Kidney (tissue), 14 donors: Measurements from ENCODE around the gene AJAP1. TPM values are rescaled to one million over a fixed set of nuclear protein-coding genes. Genes with fewer than 3 reads are reported as not detected.

Experiments
- DNase-seq, 5 donors: peaks; one replicate each; pipeline ENCODE4 v3.0.0-alpha.2; 2013 to 2020
- FAIRE-seq: peaks from 2 replicates; lab custom pipeline; 2012; peaks lifted over from hg19 to GRCh38; lab: Jason Lieb, UNC
- H3K27ac ChIP-seq, 2 donors: one replicate each; pipeline ENCODE4 v1.7.0; 2013; ENCODE audit warnings: low read depth in 2 of 2, low read length in 2 of 2, inconsistent platforms in 1 of 2
- H3K27me3 ChIP-seq: one replicate; pipeline ENCODE4 v1.7.1; 2013; ENCODE audit warnings: low read length, inconsistent platforms; ENCODE audit not compliant: control insufficient read depth, insufficient read depth
- H3K36me3 ChIP-seq, 3 donors: one replicate each; pipeline versions ENCODE4 v1.7.0 to v1.7.1; 2013; ENCODE audit warnings: low read length in 3 of 3, control low read depth in 1 of 3, inconsistent platforms in 1 of 3; ENCODE audit not compliant: insufficient read depth in 3 of 3, control insufficient read depth in 2 of 3
- H3K4me1 ChIP-seq, 3 donors: one replicate each; pipeline versions ENCODE4 v1.7.0 to v1.7.1; 2013; ENCODE audit warnings: low read length in 3 of 3, inconsistent platforms in 1 of 3, low read depth in 1 of 3; ENCODE audit not compliant: control insufficient read depth in 2 of 3, insufficient read depth in 2 of 3
- H3K4me3 ChIP-seq, 3 donors: one replicate each; pipeline versions ENCODE4 v1.7.0 to v1.8.1; 2013; ENCODE audit warnings: low read length in 3 of 3, control low read depth in 1 of 3, inconsistent platforms in 1 of 3
- H3K9ac ChIP-seq, 3 donors: one replicate each; pipeline versions ENCODE4 v1.7.0 to v1.7.1; 2013; ENCODE audit warnings: low read length in 3 of 3, control low read depth in 1 of 3, inconsistent platforms in 1 of 3
- H3K9me3 ChIP-seq, 3 donors: one replicate each; pipeline versions ENCODE4 v1.7.0 to v1.7.1; 2013; ENCODE audit warnings: low read length in 3 of 3, control low read depth in 1 of 3, inconsistent platforms in 1 of 3; ENCODE audit not compliant: control insufficient read depth in 2 of 3, insufficient read depth in 1 of 3
- CTCF ChIP-seq: IDR thresholded peaks from 3 replicates; pipeline ENCODE4 v1.5.1; 2012; ENCODE audit warnings: mild to moderate bottlenecking, moderate library complexity, borderline replicate concordance; ENCODE audit not compliant: insufficient read depth; ENCODE audit errors: extremely low read depth
- intact Hi-C: fragments of 100-400 bp; cut with DNase I; formaldehyde crosslinking; loops from one replicate; pipeline ENCODE4 v1.11.1; 2022
- polyA plus RNA-seq: library from polyadenylated mRNA; stranded (reverse); fragments of 350-450 nt; fragmentation: Illumina TruSeq; extraction: RNeasy Lipid Tissue Mini Kit (QIAGEN cat#74804); gene quantifications from one replicate; pipeline ENCODE4 v1.2.3, GENCODE V29; 2014; ENCODE audit warnings: low read depth, low replicate concordance; ENCODE audit not compliant: insufficient read depth
- total RNA-seq: library from RNA; stranded (reverse); fragmentation: NEBNext Ultra II Directional; extraction: Animal tissue kit (Norgen Biotek cat#: 25700); gene quantifications from one replicate; pipeline ENCODE4 v1.2.1, GENCODE V29; 2021
- donor health status: control.
- donor health status: control.
- donor health status: control.
- donor health status: control.
- donor health status: control.
- donor health status: DM: yes; HTN: yes; CAD: no.
- donor health status: Normal renal cell carcinoma (clear cell type).

The AJAP1 gene
- total and polyA plus RNA-seq, 2 donors from 2014 or later = 2.7 to 5.5 TPM

DNA sequence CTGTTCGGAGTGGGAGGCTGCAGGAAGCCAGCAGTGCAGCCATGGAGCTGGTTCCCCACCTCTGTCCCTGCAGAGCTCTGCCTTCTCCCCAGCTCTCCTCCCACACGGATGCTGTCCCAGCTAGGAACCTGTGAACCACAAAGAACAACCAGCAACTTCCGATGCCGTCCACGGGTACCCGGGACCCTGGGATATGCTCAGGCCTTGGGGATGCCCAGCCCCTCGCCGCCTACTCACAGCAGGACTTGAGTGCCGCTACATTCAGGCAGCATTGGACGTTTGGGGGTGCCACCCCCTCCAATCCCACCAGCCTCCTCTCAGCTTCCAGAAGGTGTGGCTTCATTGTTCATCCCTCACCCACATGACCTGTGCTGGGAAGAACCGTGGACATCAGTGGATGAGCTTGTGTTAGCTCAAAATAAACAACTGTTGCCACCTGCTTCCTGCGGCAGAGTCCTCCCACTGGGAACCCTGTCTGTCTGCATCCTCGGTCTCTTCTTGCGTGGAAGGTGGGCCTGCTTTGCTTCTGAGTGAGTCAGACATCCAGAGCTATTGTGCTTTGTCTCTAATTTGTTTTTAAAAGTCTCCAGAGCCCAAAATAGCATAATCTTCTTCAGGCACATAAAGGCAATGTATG is 20.1 kb upstream of the AJAP1 start:
- Histone ChIP-seq H3K9me3 (no peaks in the 10 kb centered on the region), H3K27me3 (no peaks in the 10 kb centered on the region), H3K36me3 (no peaks in the 10 kb centered on the region), H3K4me1 (no peaks in the 10 kb centered on the region), H3K4me3 (no peak overlapping the region), H3K9ac (no peak overlapping the region), H3K27ac (no peak overlapping the region)
- DNase-seq (no peak), FAIRE-seq (no peak)
- no peak for TF ChIP-seq CTCF
- intact Hi-C loops = no loop called here

DNA sequence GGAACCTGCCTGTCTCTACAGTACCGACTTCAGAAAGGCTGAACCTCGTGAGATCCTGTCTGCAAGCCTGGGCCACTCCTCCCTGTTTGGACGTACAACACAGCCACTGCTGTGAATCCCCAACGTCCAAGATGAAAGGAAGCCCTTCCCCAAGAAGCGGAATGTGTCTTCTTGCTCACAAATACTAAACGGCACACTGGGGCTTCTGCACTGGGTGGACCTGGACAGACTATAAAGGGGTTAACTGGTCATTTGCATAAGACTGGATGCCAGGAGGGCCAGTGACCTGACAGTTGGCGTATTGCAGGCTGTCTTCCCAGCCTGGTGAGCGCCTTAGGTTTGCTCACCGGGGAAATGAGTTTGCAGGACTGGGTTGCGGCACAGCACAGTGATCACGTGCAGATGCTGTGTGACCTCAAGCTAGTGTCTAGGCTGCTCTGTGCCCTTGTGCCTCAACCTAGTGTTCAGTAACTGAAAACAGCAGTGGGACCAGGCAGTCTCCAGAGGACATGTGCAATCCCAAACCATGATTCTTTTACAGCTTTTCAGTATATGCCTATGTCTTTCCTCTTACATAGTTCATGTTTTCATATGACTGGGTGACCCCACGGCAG is 19.5 kb upstream of the AJAP1 start:
- TF ChIP-seq CTCF = no peak
- Histone ChIP-seq H3K9ac (no peak overlapping the region), H3K4me1 (no peaks in the 10 kb centered on the region), H3K27ac (no peak overlapping the region), H3K4me3 (no peak overlapping the region), H3K27me3 (no peaks in the 10 kb centered on the region), H3K36me3 (no peaks in the 10 kb centered on the region), H3K9me3 (no peaks in the 10 kb centered on the region)
- DNase-seq (no peak), FAIRE-seq (no peak)
- intact Hi-C loops = no loop called here

- no peak for DNase-seq
- no peak for TF ChIP-seq CTCF
- no peaks in the 10 kb centered on the region for H3K36me3 ChIP-seq
- no peak overlapping the region for H3K4me3 ChIP-seq
- H3K27ac ChIP-seq = no peak overlapping the region
- no peaks in the 10 kb centered on the region for H3K9me3 ChIP-seq
- no peaks in the 10 kb centered on the region for H3K27me3 ChIP-seq
- H3K9ac ChIP-seq = no peak overlapping the region
- intact Hi-C loops = no loop called here
- H3K4me1 ChIP-seq = no peaks in the 10 kb centered on the region
- no peak for FAIRE-seq
Measured at GRCh38 chr1:4636186-4636585, 18.2 kb upstream of the AJAP1 start.
